ENCODE measurements around the gene DAB1.

GRCh38 chr1:57117753-57118152 lies 306.1 kb downstream of the DAB1 start:
- TF ChIP-seq, protein P1, sequence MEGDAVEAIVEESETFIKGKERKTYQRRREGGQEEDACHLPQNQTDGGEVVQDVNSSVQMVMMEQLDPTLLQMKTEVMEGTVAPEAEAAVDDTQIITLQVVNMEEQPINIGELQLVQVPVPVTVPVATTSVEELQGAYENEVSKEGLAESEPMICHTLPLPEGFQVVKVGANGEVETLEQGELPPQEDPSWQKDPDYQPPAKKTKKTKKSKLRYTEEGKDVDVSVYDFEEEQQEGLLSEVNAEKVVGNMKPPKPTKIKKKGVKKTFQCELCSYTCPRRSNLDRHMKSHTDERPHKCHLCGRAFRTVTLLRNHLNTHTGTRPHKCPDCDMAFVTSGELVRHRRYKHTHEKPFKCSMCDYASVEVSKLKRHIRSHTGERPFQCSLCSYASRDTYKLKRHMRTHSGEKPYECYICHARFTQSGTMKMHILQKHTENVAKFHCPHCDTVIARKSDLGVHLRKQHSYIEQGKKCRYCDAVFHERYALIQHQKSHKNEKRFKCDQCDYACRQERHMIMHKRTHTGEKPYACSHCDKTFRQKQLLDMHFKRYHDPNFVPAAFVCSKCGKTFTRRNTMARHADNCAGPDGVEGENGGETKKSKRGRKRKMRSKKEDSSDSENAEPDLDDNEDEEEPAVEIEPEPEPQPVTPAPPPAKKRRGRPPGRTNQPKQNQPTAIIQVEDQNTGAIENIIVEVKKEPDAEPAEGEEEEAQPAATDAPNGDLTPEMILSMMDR (IDR thresholded peaks at IDR 0.05) = no peak
- TF ChIP-seq POLR2A (IDR thresholded peaks at IDR 0.05) (no peak), EP300 (IDR thresholded peaks at IDR 0.05; ENCODE audit: low read depth) (no peak)

Data from transverse colon (tissue), 3 donors.